Heart right ventricle (tissue), 16 donors: ENCODE results near the gene DGAT2. TPM values are rescaled to one million over a fixed set of nuclear protein-coding genes. Genes with fewer than 3 reads are reported as not detected.

Experiments used
- ATAC-seq, 8 donors: fragments of 200-7000 bp; cut with Tn5 transposase; one replicate each; pipeline ENCODE4 v1.9.1; 2020; ENCODE audit warnings: mild to moderate bottlenecking in 8 of 8, moderate library complexity in 8 of 8, moderate number of reproducible peaks in 1 of 8
- DNase-seq, 2 donors: peaks; one replicate each; pipeline ENCODE4 v3.0.0-alpha.2; 2020
- H3K27ac ChIP-seq, 10 donors: fragments of 200-600 bp; sonication (generic) in 2 of 10; one replicate each; pipeline versions ENCODE4 v1.5.0 to v1.8.0; 2020 to 2022; ENCODE audit warnings: mild to moderate bottlenecking in 3 of 10
- H3K27me3 ChIP-seq, 7 donors: fragments of 200-600 bp; one replicate each; pipeline ENCODE4 v1.8.0; 2021 to 2022; ENCODE audit warnings: mild to moderate bottlenecking in 2 of 7
- H3K36me3 ChIP-seq, 9 donors: fragments of 200-600 bp; sonication (generic) in 1 of 9; one replicate each; pipeline versions ENCODE4 v1.5.0 to v1.8.0; 2020 to 2022; ENCODE audit warnings: mild to moderate bottlenecking in 2 of 9
- H3K4me1 ChIP-seq, 9 donors: fragments of 200-600 bp; sonication (generic) in 1 of 9; one replicate each; pipeline versions ENCODE4 v1.5.0 to v1.8.0; 2020 to 2022; ENCODE audit warnings: mild to moderate bottlenecking in 4 of 9
- H3K4me3 ChIP-seq, 10 donors: fragments of 200-600 bp; sonication (generic) in 2 of 10; one replicate each; pipeline versions ENCODE4 v1.5.0 to v1.8.0; 2020 to 2022; ENCODE audit warnings: mild to moderate bottlenecking in 7 of 10, moderate library complexity in 2 of 10
- H3K9me3 ChIP-seq, 11 donors: fragments of 200-600 bp in 10 of 11; sonication (generic) in 2 of 11; one replicate each; pipeline versions ENCODE4 v1.5.0 to v1.8.0; 2013 to 2022; ENCODE audit warnings: mild to moderate bottlenecking in 2 of 11, control low read depth in 1 of 11, moderate library complexity in 1 of 11
- CTCF ChIP-seq, 9 donors: fragments of 200-600 bp; sonication (generic) in 2 of 9; IDR thresholded peaks; one replicate each; pipeline versions ENCODE4 v1.5.0 to v1.8.0; 2021 to 2022; ENCODE audit warnings: antibody characterized with exemption in 9 of 9, mild to moderate bottlenecking in 5 of 9, moderate library complexity in 1 of 9
- WGBS, 2 donors: extraction: QIAGEN DNeasy Blood & Tissue Kit; methylation state at CpG; one replicate each; pipeline ENCODE4 v1.1.7; 2013; ENCODE audit warnings: inconsistent platforms in 1 of 2; 5-methylcytosine and 5-hydroxymethylcytosine counted together
- intact Hi-C, 10 donors: fragments of 100-400 bp; cut with DNase I; formaldehyde crosslinking; loops; one replicate each; pipeline versions ENCODE4 v1.11.1 to v1.14.2; 2022
- polyA plus RNA-seq, 2 donors: library from polyadenylated mRNA; stranded (reverse); fragments of 200-250 nt; gene quantifications; one replicate each; pipeline ENCODE4 v1.2.3, GENCODE V29; 2013
- total RNA-seq, 10 donors: library from RNA; stranded (reverse); fragmentation: NEBNext Ultra II Directional in 3 of 10; extraction: Animal tissue kit (Norgen Biotek cat#: 25700) in 3 of 10; gene quantifications; one replicate each; pipeline versions ENCODE4 v1.2.1 to v1.2.4, GENCODE V29; 2021 to 2023
- donor health status: Arrhythmogenic right ventricular cardiomyopathy.
- donor health status: ischemic (EF 13 %, LVEDD 7.1; RV severe dilation, severe dysfunction).
- donor health status: healthy with polysubstance abuse.
- donor health status: DM: no; HTN: yes; CAD: no.
- donor health status: DM: no; HTN: no; CAD: no.
- donor health status: ischemic (EF 25% LVEDD 6.9; RV normal size, moderate dysfunction).
- donor health status: ischemic (EF 25% LVEDD 5.7; RV mildly dilated, moderate dysfunction).
- donor health status: healthy.
- donor health status: DM: yes; HTN: yes; CAD: no.
- donor health status: Ischemic cardiomyopathy.
- donor health status: ischemic (EF 35%, LVEDD 5.7; RV mildly dilated, moderate dysfunction).
- donor health status: nonischemic (EF 11% LVEDD 7.7; RV severe dilation, severe dysfunction).
- donor health status: DM: yes; HTN: yes; CAD: no.
- donor health status: PGD.
- donor health status: ischemic (EF 29% LVEDD 5.4; RV normal size, mild dysfunction).
- donor health status: nonischemic (EF 23%, LVEDD 6.1; RV moderate dilation, normal function).

The DGAT2 gene
- total and polyA plus RNA-seq, 12 donors, result 6.2 to 24.4 (median 10.6) TPM

DNA sequence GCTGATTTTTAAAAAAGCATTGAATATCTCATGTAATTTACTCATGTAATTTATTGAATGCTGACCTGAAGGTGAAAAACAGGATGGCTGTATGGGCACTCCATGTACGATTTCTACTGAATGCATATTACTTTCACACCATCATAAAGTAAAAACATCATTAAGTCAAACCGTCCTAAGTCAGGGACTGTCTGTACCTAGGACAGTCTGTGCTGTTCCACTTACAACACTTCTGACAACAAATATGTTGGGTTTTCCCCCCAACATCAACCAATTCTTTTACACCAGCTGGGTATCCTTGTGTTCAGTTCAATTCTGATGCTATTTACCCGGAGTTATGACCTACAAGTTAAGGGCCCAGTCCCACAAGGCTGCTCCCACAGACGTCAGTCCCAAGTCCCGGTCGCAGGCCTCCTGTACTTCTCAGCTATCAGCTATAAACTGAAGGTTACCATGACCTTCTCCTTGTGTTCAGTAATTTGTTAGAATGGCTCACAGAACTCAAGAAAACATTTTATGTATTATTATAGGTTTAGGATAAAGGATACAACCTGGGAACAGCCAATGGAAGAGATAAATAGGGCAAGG lies 63.4 kb downstream of the DGAT2 start:
- intact Hi-C loops, result no loop called here

GRCh38 chr11:75834728-75835127 lies 66.2 kb downstream of the DGAT2 start:
- 92 to 96% methylated on average over 3 of the region's 3 CpGs for WGBS, 2 donors
- no peak for ATAC-seq
- intact Hi-C loops, result no loop called here

More for the DNA sequence above, 63.4 kb downstream of the DGAT2 start:
- no peak for DNase-seq
- WGBS, 2 donors, result 66 to 77% methylated on average over 6 of the region's 6 CpGs
- no peaks in the 10 kb centered on the region for H3K36me3 ChIP-seq
- H3K4me3 ChIP-seq, result no peak overlapping the region
- peak in 2 of 8 donors; percentile 29 to 57 for ATAC-seq
- H3K4me1 ChIP-seq, result peaks cover 0 to 59% (median 29%) of the 10 kb centered on the region in 9 donors
- H3K9me3 ChIP-seq, result no peaks in the 10 kb centered on the region
- TF ChIP-seq CTCF (IDR thresholded peaks at IDR 0.05), result no peak
- no peak overlapping the region for H3K27ac ChIP-seq
- no peaks in the 10 kb centered on the region for H3K27me3 ChIP-seq

GRCh38 chr11:75836417-75836816 lies 67.8 kb downstream of the DGAT2 start:
- no peak for TF ChIP-seq CTCF (IDR thresholded peaks at IDR 0.05)
- ATAC-seq, result no peak
- Histone ChIP-seq H3K4me1 (peaks cover 0 to 45% (median 26%) of the 10 kb centered on the region in 9 donors), H3K9me3 (no peaks in the 10 kb centered on the region), H3K27me3 (no peaks in the 10 kb centered on the region), H3K4me3 (no peak overlapping the region), H3K27ac (no peak overlapping the region), H3K36me3 (peaks cover 0 to 15% (median 0%) of the 10 kb centered on the region in 9 donors)
- 77 to 88% methylated on average over 3 of the region's 3 CpGs for WGBS, 2 donors
- DNase-seq, result no peak
- intact Hi-C loops, result no loop called here

More at GRCh38 chr11:75834728-75835127, 66.2 kb downstream of the DGAT2 start:
- no peak overlapping the region for H3K27ac ChIP-seq
- H3K9me3 ChIP-seq, result no peaks in the 10 kb centered on the region
- peaks cover 0 to 39% (median 16%) of the 10 kb centered on the region in 9 donors for H3K4me1 ChIP-seq
- H3K36me3 ChIP-seq, result peaks cover 0 to 15% (median 0%) of the 10 kb centered on the region in 9 donors
- no peaks in the 10 kb centered on the region for H3K27me3 ChIP-seq
- H3K4me3 ChIP-seq, result no peak overlapping the region
- TF ChIP-seq CTCF (IDR thresholded peaks at IDR 0.05), result no peak
- DNase-seq, result no peak

DNA sequence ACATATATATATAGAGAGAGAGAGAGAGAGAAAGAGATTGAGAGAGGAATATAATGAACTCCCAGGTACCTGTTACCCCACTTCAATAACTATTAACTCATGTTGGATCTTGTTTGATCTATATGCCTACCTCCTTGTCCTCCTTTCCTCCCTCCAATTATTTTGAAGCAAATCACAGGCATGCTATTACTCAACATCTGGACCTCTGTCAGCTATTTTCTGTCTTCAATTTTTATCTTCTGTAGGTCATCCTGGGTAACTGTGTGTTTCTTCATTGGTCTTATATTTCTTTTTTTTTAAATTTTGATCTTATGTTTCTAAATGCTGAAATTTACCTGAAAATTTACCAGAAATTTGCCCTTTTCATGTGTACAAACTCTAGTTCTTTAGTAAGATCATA lies 71.3 kb downstream of the DGAT2 start:
- intact Hi-C loops, result no loop called here
- TF ChIP-seq CTCF (IDR thresholded peaks at IDR 0.05), result no peak
- no peak for ATAC-seq

More for the DNA sequence above, 71.3 kb downstream of the DGAT2 start:
- H3K36me3 ChIP-seq, result peaks cover 0 to 15% (median 0%) of the 10 kb centered on the region in 9 donors
- no peak overlapping the region for H3K4me3 ChIP-seq
- no peaks in the 10 kb centered on the region for H3K27me3 ChIP-seq
- H3K4me1 ChIP-seq, result peaks cover 0 to 40% (median 26%) of the 10 kb centered on the region in 9 donors
- no peak for DNase-seq
- no peak overlapping the region for H3K27ac ChIP-seq
- H3K9me3 ChIP-seq, result no peaks in the 10 kb centered on the region
